Measurements from ENCODE around the gene NR3C1. TPM values are rescaled to one million over a fixed set of nuclear protein-coding genes. Genes with fewer than 3 reads are reported as not detected.

The NR3C1 gene
- total and polyA plus RNA-seq, 2 of the 4 experiments (the other 2 are of a cell fraction) = 13.7 to 77.4 TPM

- Histone ChIP-seq H3K9me1 (ENCODE audit: insufficient read depth, low read length) (0 out of 2 replicates have a peak, but pooled peaks cover 4% of the 10 kb centered on the region), H2BK15ac (ENCODE audit: low read depth, low read length) (no peak overlapping the region), H3K4ac (ENCODE audit: low read depth, low read length) (no peak overlapping the region), H3K4me3 (ENCODE audit: insufficient read depth, low read depth, low read length) (no peak overlapping the region), H2AK9ac (replicated peaks; ENCODE audit: low read depth, low read length, poor library complexity) (no peak overlapping the region), H2BK20ac (ENCODE audit: low read depth, low read length) (no peak overlapping the region), H3K23ac (ENCODE audit: low read depth, low read length) (no peak overlapping the region), H2AFZ (replicated peaks; ENCODE audit: low read length, poor library complexity) (no peak overlapping the region), H3K14ac (replicated peaks; ENCODE audit: low read depth, low read length) (no peak overlapping the region), H3K79me1 (ENCODE audit: low read depth in 1 of 2, low read length in 2 of 2) (peaks cover 11 to 13% of the 10 kb centered on the region in 2 experiments), H4K91ac (ENCODE audit: insufficient read depth, low read depth, low read length) (no peak overlapping the region), H3K18ac (ENCODE audit: low read depth, low read length) (no peak overlapping the region), H3K56ac (ENCODE audit: extremely low read depth, insufficient read depth, low read length) (no peak overlapping the region), H3K4me1 (ENCODE audit: control insufficient read depth, insufficient read depth, low read length) (peaks cover 3% of the 10 kb centered on the region), H3K27me3 (ENCODE audit: control insufficient read depth, insufficient read depth, low read length) (no peaks in the 10 kb centered on the region), H2BK120ac (ENCODE audit: low read depth, low read length) (no peak overlapping the region), H4K8ac (ENCODE audit: low read depth in 2 of 2, low read length in 2 of 2) (no peak overlapping the region), H2BK5ac (ENCODE audit: low read depth, low read length, poor library complexity, severe bottlenecking) (no peak overlapping the region), H4K20me1 (ENCODE audit: insufficient read depth, low read length) (no peaks in the 10 kb centered on the region), H3K36me3 (ENCODE audit: control insufficient read depth, insufficient read depth, low read length) (no peaks in the 10 kb centered on the region), H2AK5ac (ENCODE audit: low read depth, low read length) (no peak overlapping the region), H4K5ac (ENCODE audit: low read depth, low read length) (no peak overlapping the region), H3K9me3 (ENCODE audit: control insufficient read depth, insufficient read depth, low read length) (no peaks in the 10 kb centered on the region; the same call in 1 of the 2 replicates), H3K27ac (ENCODE audit: insufficient read depth, low read length) (no peak overlapping the region), H3K9ac (ENCODE audit: low read depth, low read length) (no peak overlapping the region), H3K4me2 (ENCODE audit: low read depth, low read length) (no peak overlapping the region)
- no TSS peak for BruUV-seq (replicated peaks)
- ChIA-PET CTCF (no interaction called here), POLR2A (ENCODE audit: unreplicated experiment) (no interaction called here)
- intact Hi-C loops (cut with micrococcal nuclease) = loop anchor here (10.0 kb wide), 1 partner anchor 350 kb away; no protein-coding TSS in a partner anchor
- DNase-seq (no peak), ATAC-seq (ENCODE audit: low read depth) (no peak)
- dilution Hi-C loops (cut with HindIII; ENCODE audit: low sequenced_read_pairs, unreplicated experiment) = no loop called here
- no CpG with 5 or more reads among the region's 1 CpG for WGBS, 2 experiments (ENCODE audit: extremely low coverage in 2 of 2, insufficient read length in 1 of 2)
- in situ Hi-C loops (cut with MboI; ENCODE audit: low sequenced_read_pairs) = no loop called here
- TF ChIP-seq NFE2L2 (IDR thresholded peaks at IDR 0.05; ENCODE audit: low read depth, low read length) (no peak), RCOR1 (IDR thresholded peaks at IDR 0.05; ENCODE audit: insufficient replicate concordance, low read length) (no peak), CHD1 (IDR thresholded peaks at IDR 0.05; ENCODE audit: low read depth, low read length) (no peak), BHLHE40 (IDR thresholded peaks at IDR 0.05; ENCODE audit: low read depth, low read length) (no peak), RAD21 (IDR thresholded peaks at IDR 0.05; ENCODE audit: low read length) (no peak), MAZ (IDR thresholded peaks at IDR 0.05; ENCODE audit: borderline replicate concordance, low read depth, low read length) (no peak), POLR2A (IDR thresholded peaks at IDR 0.05; ENCODE audit: low read depth, low read length) (no peak), MXI1 (IDR thresholded peaks at IDR 0.05; ENCODE audit: borderline replicate concordance, low read depth, low read length) (no peak), MAFK (IDR thresholded peaks at IDR 0.05; ENCODE audit: low read depth, low read length) (no peak), SMC3 (IDR thresholded peaks at IDR 0.05; ENCODE audit: low read depth, low read length) (no peak), FOS (IDR thresholded peaks at IDR 0.05; ENCODE audit: low read depth, low read length) (no peak), CEBPB (IDR thresholded peaks at IDR 0.05; ENCODE audit: low read depth, low read length) (no peak), RFX5 (IDR thresholded peaks at IDR 0.05; ENCODE audit: low read depth, low read length) (no peak)
- TF ChIP-seq, protein P1, sequence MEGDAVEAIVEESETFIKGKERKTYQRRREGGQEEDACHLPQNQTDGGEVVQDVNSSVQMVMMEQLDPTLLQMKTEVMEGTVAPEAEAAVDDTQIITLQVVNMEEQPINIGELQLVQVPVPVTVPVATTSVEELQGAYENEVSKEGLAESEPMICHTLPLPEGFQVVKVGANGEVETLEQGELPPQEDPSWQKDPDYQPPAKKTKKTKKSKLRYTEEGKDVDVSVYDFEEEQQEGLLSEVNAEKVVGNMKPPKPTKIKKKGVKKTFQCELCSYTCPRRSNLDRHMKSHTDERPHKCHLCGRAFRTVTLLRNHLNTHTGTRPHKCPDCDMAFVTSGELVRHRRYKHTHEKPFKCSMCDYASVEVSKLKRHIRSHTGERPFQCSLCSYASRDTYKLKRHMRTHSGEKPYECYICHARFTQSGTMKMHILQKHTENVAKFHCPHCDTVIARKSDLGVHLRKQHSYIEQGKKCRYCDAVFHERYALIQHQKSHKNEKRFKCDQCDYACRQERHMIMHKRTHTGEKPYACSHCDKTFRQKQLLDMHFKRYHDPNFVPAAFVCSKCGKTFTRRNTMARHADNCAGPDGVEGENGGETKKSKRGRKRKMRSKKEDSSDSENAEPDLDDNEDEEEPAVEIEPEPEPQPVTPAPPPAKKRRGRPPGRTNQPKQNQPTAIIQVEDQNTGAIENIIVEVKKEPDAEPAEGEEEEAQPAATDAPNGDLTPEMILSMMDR (conservative IDR thresholded peaks at IDR 0.05; ENCODE audit: low read depth, low read length) = no peak
- TF ChIP-seq, protein P2, sequence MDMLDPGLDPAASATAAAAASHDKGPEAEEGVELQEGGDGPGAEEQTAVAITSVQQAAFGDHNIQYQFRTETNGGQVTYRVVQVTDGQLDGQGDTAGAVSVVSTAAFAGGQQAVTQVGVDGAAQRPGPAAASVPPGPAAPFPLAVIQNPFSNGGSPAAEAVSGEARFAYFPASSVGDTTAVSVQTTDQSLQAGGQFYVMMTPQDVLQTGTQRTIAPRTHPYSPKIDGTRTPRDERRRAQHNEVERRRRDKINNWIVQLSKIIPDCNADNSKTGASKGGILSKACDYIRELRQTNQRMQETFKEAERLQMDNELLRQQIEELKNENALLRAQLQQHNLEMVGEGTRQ (IDR thresholded peaks at IDR 0.05; ENCODE audit: low read depth, low read length) = no peak
- TF ChIP-seq, protein P3, sequence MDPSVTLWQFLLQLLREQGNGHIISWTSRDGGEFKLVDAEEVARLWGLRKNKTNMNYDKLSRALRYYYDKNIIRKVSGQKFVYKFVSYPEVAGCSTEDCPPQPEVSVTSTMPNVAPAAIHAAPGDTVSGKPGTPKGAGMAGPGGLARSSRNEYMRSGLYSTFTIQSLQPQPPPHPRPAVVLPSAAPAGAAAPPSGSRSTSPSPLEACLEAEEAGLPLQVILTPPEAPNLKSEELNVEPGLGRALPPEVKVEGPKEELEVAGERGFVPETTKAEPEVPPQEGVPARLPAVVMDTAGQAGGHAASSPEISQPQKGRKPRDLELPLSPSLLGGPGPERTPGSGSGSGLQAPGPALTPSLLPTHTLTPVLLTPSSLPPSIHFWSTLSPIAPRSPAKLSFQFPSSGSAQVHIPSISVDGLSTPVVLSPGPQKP (IDR thresholded peaks at IDR 0.05; ENCODE audit: borderline replicate concordance, low read depth, low read length) = no peak
Observed at GRCh38 chr5:143274952-143275351, 128.5 kb downstream of the NR3C1 start.
